HepG2 (cell line): Measurements from ENCODE around the gene FILIP1.

ENCODE experiments used
- BORCS8-MEF2B ChIP-seq: sonication (generic); formaldehyde crosslinking; IDR thresholded peaks from 2 replicates; pipeline ENCODE4 v1.8.0; 2022; ENCODE audit warnings: mild to moderate bottlenecking, missing genetic modification reagents
- CBX2 ChIP-seq, 2 experiments: fragments of 200-600 bp in 1 of 2; sonication (generic); formaldehyde crosslinking in 1 of 2; IDR thresholded peaks; 2 replicates each; pipeline versions ENCODE4 v1.7.0 to v1.8.1; 2018 to 2022; ENCODE audit warnings: low read depth in 2 of 2, low read length in 1 of 2, mild to moderate bottlenecking in 1 of 2, missing genetic modification reagents in 1 of 2
- EP300 ChIP-seq, 3 experiments: sonication (generic) in 1 of 3; formaldehyde crosslinking in 1 of 3; IDR thresholded peaks; 2 replicates each; pipeline versions ENCODE4 v1.5.1 to v1.6.1; 2011 to 2020; ENCODE audit warnings: low read depth in 2 of 3, low read length in 2 of 3, borderline replicate concordance in 1 of 3, improper control_type of control experiment in 1 of 3, mild to moderate bottlenecking in 1 of 3, missing genetic modification reagents in 1 of 3, moderate library complexity in 1 of 3
- HNRNPLL ChIP-seq: fragments of 200-400 bp; formaldehyde crosslinking; IDR thresholded peaks from 2 replicates; pipeline ENCODE4 v1.6.1; 2017; ENCODE audit warnings: mild to moderate bottlenecking, low read depth, low read length; ENCODE audit not compliant: poor library complexity, severe bottlenecking
- YY1 ChIP-seq: IDR thresholded peaks from 2 replicates; pipeline ENCODE4 v1.6.1; 2011; ENCODE audit warnings: low read length, low read depth, moderate library complexity, mild to moderate bottlenecking; ENCODE audit not compliant: insufficient read depth, insufficient replicate concordance
- ZBTB38 ChIP-seq: sonication (generic); formaldehyde crosslinking; IDR thresholded peaks from 2 replicates; pipeline ENCODE4 v1.5.1; 2020; ENCODE audit warnings: mild to moderate bottlenecking, missing genetic modification reagents
- ZNF24 ChIP-seq: fragments of 450-650 bp; IDR thresholded peaks from 2 replicates; pipeline ENCODE4 v1.6.1; 2017; ENCODE audit warnings: antibody characterized with exemption, mild to moderate bottlenecking
- ZNF547 ChIP-seq: sonication (generic); formaldehyde crosslinking; IDR thresholded peaks from 2 replicates; pipeline ENCODE4 v1.5.1; 2020; ENCODE audit warnings: mild to moderate bottlenecking, missing genetic modification reagents
- ZNF780A ChIP-seq: sonication (generic); formaldehyde crosslinking; IDR thresholded peaks from 2 replicates; pipeline ENCODE4 v1.8.0; 2022; ENCODE audit warnings: mild to moderate bottlenecking, missing genetic modification reagents, moderate library complexity
- TF ChIP-seq, protein P1 (sequence below): sonication (generic); formaldehyde crosslinking; IDR thresholded peaks from 2 replicates; pipeline ENCODE4 v1.5.1; 2020; ENCODE audit warnings: missing genetic modification reagents, mild to moderate bottlenecking, borderline replicate concordance
- TF ChIP-seq, protein P2 (sequence below): sonication (generic); formaldehyde crosslinking; IDR thresholded peaks from 2 replicates; pipeline ENCODE4 v1.9.0; 2021; ENCODE audit warnings: missing genetic modification reagents, borderline replicate concordance
- TF ChIP-seq, protein P3 (sequence below): sonication (generic); formaldehyde crosslinking; IDR thresholded peaks from 2 replicates; pipeline ENCODE4 v1.5.0; 2020; ENCODE audit warnings: mild to moderate bottlenecking, missing genetic modification reagents, moderate library complexity
- TF ChIP-seq, protein P4 (sequence below): sonication (generic); formaldehyde crosslinking; IDR thresholded peaks from 2 replicates; pipeline ENCODE4 v1.8.1; 2023; ENCODE audit warnings: missing genetic modification reagents, inconsistent platforms, borderline replicate concordance

- TF ChIP-seq, protein P1, sequence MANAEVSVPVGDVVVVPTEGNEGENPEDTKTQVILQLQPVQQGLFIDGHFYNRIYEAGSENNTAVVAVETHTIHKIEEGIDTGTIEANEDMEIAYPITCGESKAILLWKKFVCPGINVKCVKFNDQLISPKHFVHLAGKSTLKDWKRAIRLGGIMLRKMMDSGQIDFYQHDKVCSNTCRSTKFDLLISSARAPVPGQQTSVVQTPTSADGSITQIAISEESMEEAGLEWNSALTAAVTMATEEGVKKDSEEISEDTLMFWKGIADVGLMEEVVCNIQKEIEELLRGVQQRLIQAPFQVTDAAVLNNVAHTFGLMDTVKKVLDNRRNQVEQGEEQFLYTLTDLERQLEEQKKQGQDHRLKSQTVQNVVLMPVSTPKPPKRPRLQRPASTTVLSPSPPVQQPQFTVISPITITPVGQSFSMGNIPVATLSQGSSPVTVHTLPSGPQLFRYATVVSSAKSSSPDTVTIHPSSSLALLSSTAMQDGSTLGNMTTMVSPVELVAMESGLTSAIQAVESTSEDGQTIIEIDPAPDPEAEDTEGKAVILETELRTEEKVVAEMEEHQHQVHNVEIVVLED (CRISPR knock-in tag), result no peak
- no peak for TF ChIP-seq ZBTB38 (CRISPR knock-in tag)
- TF ChIP-seq, protein P2, sequence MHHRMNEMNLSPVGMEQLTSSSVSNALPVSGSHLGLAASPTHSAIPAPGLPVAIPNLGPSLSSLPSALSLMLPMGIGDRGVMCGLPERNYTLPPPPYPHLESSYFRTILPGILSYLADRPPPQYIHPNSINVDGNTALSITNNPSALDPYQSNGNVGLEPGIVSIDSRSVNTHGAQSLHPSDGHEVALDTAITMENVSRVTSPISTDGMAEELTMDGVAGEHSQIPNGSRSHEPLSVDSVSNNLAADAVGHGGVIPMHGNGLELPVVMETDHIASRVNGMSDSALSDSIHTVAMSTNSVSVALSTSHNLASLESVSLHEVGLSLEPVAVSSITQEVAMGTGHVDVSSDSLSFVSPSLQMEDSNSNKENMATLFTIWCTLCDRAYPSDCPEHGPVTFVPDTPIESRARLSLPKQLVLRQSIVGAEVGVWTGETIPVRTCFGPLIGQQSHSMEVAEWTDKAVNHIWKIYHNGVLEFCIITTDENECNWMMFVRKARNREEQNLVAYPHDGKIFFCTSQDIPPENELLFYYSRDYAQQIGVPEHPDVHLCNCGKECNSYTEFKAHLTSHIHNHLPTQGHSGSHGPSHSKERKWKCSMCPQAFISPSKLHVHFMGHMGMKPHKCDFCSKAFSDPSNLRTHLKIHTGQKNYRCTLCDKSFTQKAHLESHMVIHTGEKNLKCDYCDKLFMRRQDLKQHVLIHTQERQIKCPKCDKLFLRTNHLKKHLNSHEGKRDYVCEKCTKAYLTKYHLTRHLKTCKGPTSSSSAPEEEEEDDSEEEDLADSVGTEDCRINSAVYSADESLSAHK, result no peak
- TF ChIP-seq, protein P3, sequence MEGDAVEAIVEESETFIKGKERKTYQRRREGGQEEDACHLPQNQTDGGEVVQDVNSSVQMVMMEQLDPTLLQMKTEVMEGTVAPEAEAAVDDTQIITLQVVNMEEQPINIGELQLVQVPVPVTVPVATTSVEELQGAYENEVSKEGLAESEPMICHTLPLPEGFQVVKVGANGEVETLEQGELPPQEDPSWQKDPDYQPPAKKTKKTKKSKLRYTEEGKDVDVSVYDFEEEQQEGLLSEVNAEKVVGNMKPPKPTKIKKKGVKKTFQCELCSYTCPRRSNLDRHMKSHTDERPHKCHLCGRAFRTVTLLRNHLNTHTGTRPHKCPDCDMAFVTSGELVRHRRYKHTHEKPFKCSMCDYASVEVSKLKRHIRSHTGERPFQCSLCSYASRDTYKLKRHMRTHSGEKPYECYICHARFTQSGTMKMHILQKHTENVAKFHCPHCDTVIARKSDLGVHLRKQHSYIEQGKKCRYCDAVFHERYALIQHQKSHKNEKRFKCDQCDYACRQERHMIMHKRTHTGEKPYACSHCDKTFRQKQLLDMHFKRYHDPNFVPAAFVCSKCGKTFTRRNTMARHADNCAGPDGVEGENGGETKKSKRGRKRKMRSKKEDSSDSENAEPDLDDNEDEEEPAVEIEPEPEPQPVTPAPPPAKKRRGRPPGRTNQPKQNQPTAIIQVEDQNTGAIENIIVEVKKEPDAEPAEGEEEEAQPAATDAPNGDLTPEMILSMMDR (CRISPR knock-in tag), result no peak
- TF ChIP-seq BORCS8-MEF2B, result no peak
- no peak for TF ChIP-seq EP300 (IDR thresholded peaks at IDR 0.05; ENCODE audit: low read depth in 2 of 2, low read length in 2 of 2)
- no peak for TF ChIP-seq EP300 (CRISPR knock-in tag; IDR thresholded peaks at IDR 0.05; ENCODE audit: borderline replicate concordance)
- TF ChIP-seq CBX2 (IDR thresholded peaks at IDR 0.05; ENCODE audit: low read depth, low read length), result no peak
- TF ChIP-seq CBX2 (CRISPR knock-in tag; IDR thresholded peaks at IDR 0.05; ENCODE audit: low read depth), result no peak
- TF ChIP-seq, protein P4, sequence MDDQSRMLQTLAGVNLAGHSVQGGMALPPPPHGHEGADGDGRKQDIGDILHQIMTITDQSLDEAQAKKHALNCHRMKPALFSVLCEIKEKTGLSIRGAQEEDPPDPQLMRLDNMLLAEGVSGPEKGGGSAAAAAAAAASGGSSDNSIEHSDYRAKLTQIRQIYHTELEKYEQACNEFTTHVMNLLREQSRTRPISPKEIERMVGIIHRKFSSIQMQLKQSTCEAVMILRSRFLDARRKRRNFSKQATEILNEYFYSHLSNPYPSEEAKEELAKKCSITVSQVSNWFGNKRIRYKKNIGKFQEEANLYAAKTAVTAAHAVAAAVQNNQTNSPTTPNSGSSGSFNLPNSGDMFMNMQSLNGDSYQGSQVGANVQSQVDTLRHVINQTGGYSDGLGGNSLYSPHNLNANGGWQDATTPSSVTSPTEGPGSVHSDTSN (CRISPR knock-in tag), result no peak
- no peak for TF ChIP-seq YY1
- no peak for TF ChIP-seq ZNF547 (CRISPR knock-in tag)
- no peak for TF ChIP-seq HNRNPLL
- no peak for TF ChIP-seq ZNF24
- TF ChIP-seq ZNF780A (CRISPR knock-in tag), result no peak
These were observed 191.3 kb downstream of the FILIP1 start for GRCh38 chr6:75302280-75302679.
